Panc1 (cell line): ENCODE data around the gene ABCG2. TPM values are rescaled to one million over a fixed set of nuclear protein-coding genes. Genes with fewer than 3 reads are reported as not detected.

Experiments used
- ATAC-seq: fragments of 200-7000 bp; cut with Tn5 transposase; 2 replicates; pipeline ENCODE4 v1.9.1; 2020; ENCODE audit warnings: mild to moderate bottlenecking, moderate library complexity
- BruUV-seq: library from RNA; stranded (reverse); fragments of 400-500 nt; replicated peaks from 2 replicates; lab custom pipeline; 2021; lab: Mats Ljungman, UMichigan
- CTCF ChIA-PET: fragments of 300-600 bp; sonication (Branson Sonifier 250); formaldehyde crosslinking; loops from one replicate; lab custom pipeline; 2022; ENCODE audit warnings: antibody characterized with exemption; lab: Charles Lee
- POLR2A ChIA-PET: fragments of 300-600 bp; sonication (Branson Sonifier 250); formaldehyde crosslinking; loops from one replicate; lab custom pipeline; 2022; ENCODE audit warnings: antibody characterized with exemption; lab: Charles Lee
- DNase-seq: peaks from one replicate; pipeline ENCODE4 v3.0.0-alpha.2; 2010; ENCODE audit warnings: low read depth, low spot score
- H3K27ac ChIP-seq: 2 replicates; pipeline ENCODE4 v1.5.1; 2011; ENCODE audit warnings: mild to moderate bottlenecking, low read length, inconsistent platforms
- H3K27me3 ChIP-seq: fragments of 200-500 bp; sonication (Bioruptor generic); 2 replicates; pipeline ENCODE4 v1.6.0; 2014; ENCODE audit warnings: low read length, inconsistent platforms; ENCODE audit not compliant: control insufficient read depth, insufficient read depth
- H3K36me3 ChIP-seq: fragments of 200-500 bp; sonication (Bioruptor generic); 2 replicates; pipeline ENCODE4 v1.5.1; 2014; ENCODE audit warnings: inconsistent platforms, mild to moderate bottlenecking, low read length, moderate library complexity; ENCODE audit not compliant: control insufficient read depth, insufficient read depth
- H3K4me1 ChIP-seq: 2 replicates; pipeline ENCODE4 v1.5.1; 2011; ENCODE audit warnings: inconsistent platforms, mild to moderate bottlenecking, low read length, moderate library complexity; ENCODE audit not compliant: control insufficient read depth, insufficient read depth
- H3K4me3 ChIP-seq, 2 experiments: 2 replicates each; pipeline ENCODE4 v1.5.1; 2011 to 2012; ENCODE audit warnings: low read depth in 2 of 2, low read length in 2 of 2, mild to moderate bottlenecking in 2 of 2, inconsistent platforms in 1 of 2, moderate library complexity in 1 of 2
- H3K9me3 ChIP-seq: fragments of 200-500 bp; sonication (Bioruptor generic); 2 replicates; pipeline ENCODE4 v1.5.1; 2014; ENCODE audit warnings: low read depth, mild to moderate bottlenecking, inconsistent platforms, low read length, moderate library complexity; ENCODE audit not compliant: control insufficient read depth, insufficient read depth
- CTCF ChIP-seq: fragments of 450-650 bp; IDR thresholded peaks from 2 replicates; pipeline ENCODE4 v1.5.1; 2017; ENCODE audit warnings: mild to moderate bottlenecking
- POLR2AphosphoS5 ChIP-seq: IDR thresholded peaks from 2 replicates; pipeline ENCODE4 v1.6.1; 2012; ENCODE audit warnings: mild to moderate bottlenecking, low read depth, low read length, moderate library complexity
- REST ChIP-seq, 2 experiments: IDR thresholded peaks; 2 replicates each; pipeline ENCODE4 v1.6.1; 2011 to 2012; ENCODE audit warnings: low read depth in 2 of 2, control low read depth in 1 of 2, low read length in 1 of 2, mild to moderate bottlenecking in 1 of 2, moderate library complexity in 1 of 2; ENCODE audit not compliant: insufficient read depth in 1 of 2
- SIN3A ChIP-seq: IDR thresholded peaks from 2 replicates; pipeline ENCODE4 v1.6.1; 2012; ENCODE audit warnings: low read depth, mild to moderate bottlenecking, low read length, moderate library complexity, borderline replicate concordance; ENCODE audit not compliant: insufficient read depth
- TCF7L2 ChIP-seq: IDR thresholded peaks from 2 replicates; pipeline ENCODE4 v1.6.1; 2011; ENCODE audit warnings: mild to moderate bottlenecking, low read depth, low read length, inconsistent platforms
- in situ Hi-C: cut with HindIII; loops from 2 replicates; pipeline ENCODE4 v1.10.0; 2016; ENCODE audit warnings: low sequenced_read_pairs, low pct_unique_long_range_greater_than_20kb
- intact Hi-C: fragments of 100-400 bp; cut with micrococcal nuclease; formaldehyde crosslinking; loops from one replicate; pipeline ENCODE4 v1.10.0; 2022; ENCODE audit not compliant: unreplicated experiment
- total RNA-seq: library from RNA; stranded (reverse); gene quantifications from one replicate; pipeline ENCODE4 v1.2.1, GENCODE V29; 2021; ENCODE audit not compliant: unreplicated experiment

Gene ABCG2
- total RNA-seq, 1 experiment from 2014 or later: 63.3 TPM

GRCh38 chr4:88191404-88191803 lies 33.0 kb upstream of the ABCG2 start:
- in situ Hi-C loops: no loop called here
- intact Hi-C loops: no loop called here

GRCh38 chr4:88189881-88190585 lies 31.6 kb upstream of the ABCG2 start:
- no peak for DNase-seq
- no peak for ATAC-seq
- intact Hi-C loops (no loop called here), in situ Hi-C loops (no loop called here)
- TF ChIP-seq REST (IDR thresholded peaks at IDR 0.05; ENCODE audit: insufficient read depth in 1 of 2, low read depth in 2 of 2, low read length in 1 of 2) (no peak), TCF7L2 (peak; percentile 69; the same call in 1 of the 2 replicates)
- BruUV-seq: no TSS peak
- CTCF ChIA-PET: no interaction called here
- H3K4me1 ChIP-seq: no peaks in the 10 kb centered on the region; the same call in 1 of the 2 replicates
- peak overlapping the region; percentile 44; the same call in 1 of the 2 replicates for H3K27ac ChIP-seq
- H3K36me3 ChIP-seq: no peaks in the 10 kb centered on the region
- no peak overlapping the region for H3K4me3 ChIP-seq
- POLR2A ChIA-PET: no interaction called here
- H3K9me3 ChIP-seq: no peaks in the 10 kb centered on the region
- no peaks in the 10 kb centered on the region for H3K27me3 ChIP-seq

More at GRCh38 chr4:88191404-88191803, 33.0 kb upstream of the ABCG2 start:
- H3K36me3 ChIP-seq: no peaks in the 10 kb centered on the region
- no peak overlapping the region for H3K4me3 ChIP-seq
- ATAC-seq (no peak), DNase-seq (no peak)
- no peaks in the 10 kb centered on the region for H3K27me3 ChIP-seq
- CTCF ChIA-PET: no interaction called here
- TF ChIP-seq CTCF: no peak
- TF ChIP-seq REST (IDR thresholded peaks at IDR 0.05; ENCODE audit: insufficient read depth in 1 of 2, low read depth in 2 of 2, low read length in 1 of 2): no peak
- no peak for TF ChIP-seq TCF7L2
- no peak for TF ChIP-seq POLR2AphosphoS5
- TF ChIP-seq SIN3A: no peak
- peaks cover 3% of the 10 kb centered on the region; the same call in 1 of the 2 replicates for H3K4me1 ChIP-seq
- POLR2A ChIA-PET: no interaction called here
- peak overlapping the region; percentile 29; the same call in 1 of the 2 replicates for H3K27ac ChIP-seq
- H3K9me3 ChIP-seq: no peaks in the 10 kb centered on the region
- no TSS peak for BruUV-seq
